Stomach (tissue), 9 donors: ENCODE results near the gene ACAP3. TPM values are rescaled to one million over a fixed set of nuclear protein-coding genes. Genes with fewer than 3 reads are reported as not detected.

Experiments
- DNase-seq, 2 donors: peaks; one replicate each; pipeline versions ENCODE4 v3.0.0 to v3.0.0-alpha.2; 2013 to 2019
- H3K27ac ChIP-seq, 5 donors: fragments of 200-600 bp in 4 of 5; sonication (generic) in 4 of 5; one replicate each; pipeline ENCODE4 v1.5.1; 2013 to 2019; ENCODE audit warnings: mild to moderate bottlenecking in 1 of 5, moderate library complexity in 1 of 5
- H3K27me3 ChIP-seq, 3 donors: fragments of 200-600 bp; sonication (generic); one replicate each; pipeline ENCODE4 v1.5.1; 2017 to 2019; ENCODE audit warnings: mixed run types in 1 of 3
- H3K36me3 ChIP-seq, 4 donors: fragments of 200-600 bp; sonication (generic); 1 replicate in 3 of 4; 2 replicates in 1 of 4; pipeline ENCODE4 v1.5.1; 2016 to 2019
- H3K4me1 ChIP-seq, 4 donors: fragments of 200-600 bp; sonication (generic); one replicate each; pipeline ENCODE4 v1.5.1; 2016 to 2019
- H3K4me3 ChIP-seq, 4 donors: fragments of 200-600 bp; sonication (generic) in 3 of 4; one replicate each; pipeline ENCODE4 v1.5.1; 2016 to 2019; ENCODE audit warnings: mild to moderate bottlenecking in 1 of 4
- H3K9me3 ChIP-seq, 4 donors: fragments of 200-600 bp; sonication (generic); one replicate each; pipeline ENCODE4 v1.5.1; 2016 to 2019
- CTCF ChIP-seq, 7 experiments: fragments of 450-650 bp in 4 of 7; fragments of 200-600 bp in 3 of 7; sonication (generic) in 3 of 7; IDR thresholded peaks; one replicate each; pipeline ENCODE4 v1.5.1; 2016 to 2019; ENCODE audit warnings: antibody characterized with exemption in 7 of 7, control low read depth in 2 of 7, mild to moderate bottlenecking in 1 of 7
- EP300 ChIP-seq: sonication (generic); formaldehyde crosslinking; IDR thresholded peaks from one replicate; pipeline ENCODE4 v1.6.1; 2017; ENCODE audit warnings: antibody characterized with exemption
- POLR2A ChIP-seq, 4 donors: fragments of 450-650 bp; IDR thresholded peaks; one replicate each; pipeline ENCODE4 v1.6.1; 2016; ENCODE audit warnings: antibody characterized with exemption in 4 of 4, control low read depth in 2 of 4, mild to moderate bottlenecking in 1 of 4, moderate library complexity in 1 of 4
- POLR2AphosphoS5 ChIP-seq, 3 donors: sonication (generic); formaldehyde crosslinking; IDR thresholded peaks; one replicate each; pipeline ENCODE4 v1.6.1; 2016; ENCODE audit warnings: antibody characterized with exemption in 3 of 3
- WGBS, 5 donors: extraction: QIAGEN DNeasy Blood & Tissue Kit in 3 of 5; methylation state at CpG; one replicate each; pipeline versions ENCODE4 v1.1.5 to v1.1.7; 2013 to 2018; 5-methylcytosine and 5-hydroxymethylcytosine counted together
- intact Hi-C: fragments of 100-400 bp; cut with DNase I; formaldehyde crosslinking; loops from one replicate; pipeline ENCODE4 v1.15.1; 2023; ENCODE audit warnings: low total_unique reads
- polyA plus RNA-seq, 3 donors: library from polyadenylated mRNA; stranded (reverse); fragments of 200-250 nt; gene quantifications; one replicate each; pipeline ENCODE4 v1.2.3, GENCODE V29; 2013
- total RNA-seq, 5 donors: library from RNA; depleted of rRNA; stranded (reverse); fragments of >200 nt; gene quantifications; one replicate each; pipeline versions ENCODE4 v1.1.0 to v1.2.3, GENCODE V29; 2014 to 2016
- donor health status: healthy with polysubstance abuse.
- donor health status: Bipolar disorder and iron deficiency.
- donor health status: healthy.

The ACAP3 gene
- total and polyA plus RNA-seq, 8 donors, result 17.9 to 374 (median 51.2) TPM

- 0 to 1% (median 0%) methylated on average over 1 to 40 of the region's 41 CpGs for WGBS, 5 donors
Measured at GRCh38 chr1:1324084-1324523, 16.4 kb upstream of the ACAP3 start.

GRCh38 chr1:1322952-1323351 lies 15.2 kb upstream of the ACAP3 start:
- no peaks in the 10 kb centered on the region for H3K9me3 ChIP-seq
- no peaks in the 10 kb centered on the region for H3K27me3 ChIP-seq
- intact Hi-C loops, result no loop called here
- H3K36me3 ChIP-seq, result peaks cover 17 to 57% (median 49%) of the 10 kb centered on the region in 4 donors
- H3K4me3 ChIP-seq, result peak overlapping the region in 1 of 4 donors; percentile 24
- TF ChIP-seq POLR2AphosphoS5 (IDR thresholded peaks at IDR 0.05) (no peak), POLR2A (IDR thresholded peaks at IDR 0.05) (no peak), CTCF (IDR thresholded peaks at IDR 0.05) (no peak), EP300 (no peak)
- no peak overlapping the region for H3K27ac ChIP-seq
- WGBS, 5 donors, result 84 to 91% (median 85%) methylated on average over 9 to 10 of the region's 10 CpGs
- peaks cover 52 to 78% (median 77%) of the 10 kb centered on the region in 4 donors for H3K4me1 ChIP-seq
- no peak for DNase-seq

More at GRCh38 chr1:1324084-1324523, 16.4 kb upstream of the ACAP3 start:
- H3K4me1 ChIP-seq, result peaks cover 40 to 67% (median 65%) of the 10 kb centered on the region in 4 donors
- intact Hi-C loops, result no loop called here
- peaks cover 21 to 64% (median 52%) of the 10 kb centered on the region in 4 donors for H3K36me3 ChIP-seq
- TF ChIP-seq EP300, result no peak
- TF ChIP-seq CTCF (IDR thresholded peaks at IDR 0.05), result no peak
- no peak for TF ChIP-seq POLR2A (IDR thresholded peaks at IDR 0.05)
- TF ChIP-seq POLR2AphosphoS5 (IDR thresholded peaks at IDR 0.05), result no peak
- no peaks in the 10 kb centered on the region for H3K9me3 ChIP-seq
- no peak for DNase-seq
- peak overlapping the region; percentile 97 to 99 (median 98) for H3K4me3 ChIP-seq
- H3K27me3 ChIP-seq, result no peaks in the 10 kb centered on the region
- H3K27ac ChIP-seq, result peak overlapping the region; percentile 82 to 96 (median 89)

- peaks cover 12 to 54% (median 46%) of the 10 kb centered on the region in 4 donors for H3K36me3 ChIP-seq
- intact Hi-C loops, result no loop called here
- TF ChIP-seq POLR2AphosphoS5 (IDR thresholded peaks at IDR 0.05) (no peak), EP300 (no peak), CTCF (IDR thresholded peaks at IDR 0.05) (no peak), POLR2A (IDR thresholded peaks at IDR 0.05) (no peak)
- WGBS, 5 donors, result 81 to 98% (median 89%) methylated on average over 4 to 14 of the region's 14 CpGs
- no peaks in the 10 kb centered on the region for H3K9me3 ChIP-seq
- peak overlapping the region in 1 of 5 donors; percentile 4 for H3K27ac ChIP-seq
- no peak for DNase-seq
- H3K4me1 ChIP-seq, result peaks cover 57 to 84% (median 82%) of the 10 kb centered on the region in 4 donors
- H3K4me3 ChIP-seq, result peak overlapping the region in 1 of 4 donors; percentile 24
- no peaks in the 10 kb centered on the region for H3K27me3 ChIP-seq
Measured at GRCh38 chr1:1322418-1322817, 14.7 kb upstream of the ACAP3 start.

GRCh38 chr1:1321477-1321876 lies 13.7 kb upstream of the ACAP3 start:
- no peak for DNase-seq
- H3K4me3 ChIP-seq, result peak overlapping the region in 1 of 4 donors; percentile 16
- no peaks in the 10 kb centered on the region for H3K9me3 ChIP-seq
- peaks cover 58 to 84% (median 79%) of the 10 kb centered on the region in 4 donors for H3K4me1 ChIP-seq
- intact Hi-C loops, result no loop called here
- 86 to 100% (median 95%) methylated on average over 2 to 8 of the region's 8 CpGs for WGBS, 5 donors
- peak overlapping the region in 2 of 5 donors; percentile 13 to 86 for H3K27ac ChIP-seq
- no peaks in the 10 kb centered on the region for H3K27me3 ChIP-seq
- TF ChIP-seq POLR2AphosphoS5 (IDR thresholded peaks at IDR 0.05) (no peak), EP300 (no peak), POLR2A (IDR thresholded peaks at IDR 0.05) (no peak), CTCF (IDR thresholded peaks at IDR 0.05) (no peak)
- peaks cover 7 to 53% (median 41%) of the 10 kb centered on the region in 4 donors for H3K36me3 ChIP-seq
